Left cardiac atrium (tissue), 4 donors: ENCODE data around the gene RNF227. TPM values are rescaled to one million over a fixed set of nuclear protein-coding genes. Genes with fewer than 3 reads are reported as not detected.
A peak's percentile ranks its signal among the peaks of the same experiment; 100 is the strongest.

Experiments
- ATAC-seq, 2 donors: fragments of 200-7000 bp; cut with Tn5 transposase; one replicate each; pipeline ENCODE4 v1.9.1; 2020; ENCODE audit warnings: mild to moderate bottlenecking in 2 of 2, moderate library complexity in 2 of 2
- DNase-seq: peaks from one replicate; pipeline ENCODE4 v3.0.0-alpha.2; 2020
- intact Hi-C, 2 donors: fragments of 100-400 bp; cut with DNase I; formaldehyde crosslinking; loops; one replicate each; pipeline versions ENCODE4 v1.14.1 to v1.15.1; 2022 to 2023
- total RNA-seq, 2 donors: library from RNA; stranded (reverse); fragmentation: NEBNext Ultra II Directional; extraction: Animal tissue kit (Norgen Biotek cat#: 25700); gene quantifications; one replicate each; pipeline ENCODE4 v1.2.1, GENCODE V29; 2021
- donor health status: DM: no; HTN: yes; CAD: no.
- donor health status: DM: no; HTN: yes; CAD: no; lungs with severe emphysema.
- donor health status: DM: yes; HTN: yes; CAD: no.
- donor health status: Dilated cardiomyopathy.

RNF227 gene
- total RNA-seq, 2 donors from 2014 or later, result 1.1 to 1.3 TPM

- intact Hi-C loops, result loop anchor here in 1 of 2 donors (2.0 kb wide), 2 partner anchors 34 to 74 kb away; no protein-coding TSS in a partner anchor
- no peak for ATAC-seq
- no peak for DNase-seq
Measured at GRCh38 chr17:7897090-7897489, 19.0 kb downstream of the RNF227 start.

- DNase-seq, result no peak
- ATAC-seq, result no peak
- intact Hi-C loops, result no loop called here
Measured at GRCh38 chr17:7894866-7895265, 21.2 kb downstream of the RNF227 start.

- intact Hi-C loops, result no loop called here
Measured at GRCh38 chr17:7894226-7894625, 21.9 kb downstream of the RNF227 start.

DNA sequence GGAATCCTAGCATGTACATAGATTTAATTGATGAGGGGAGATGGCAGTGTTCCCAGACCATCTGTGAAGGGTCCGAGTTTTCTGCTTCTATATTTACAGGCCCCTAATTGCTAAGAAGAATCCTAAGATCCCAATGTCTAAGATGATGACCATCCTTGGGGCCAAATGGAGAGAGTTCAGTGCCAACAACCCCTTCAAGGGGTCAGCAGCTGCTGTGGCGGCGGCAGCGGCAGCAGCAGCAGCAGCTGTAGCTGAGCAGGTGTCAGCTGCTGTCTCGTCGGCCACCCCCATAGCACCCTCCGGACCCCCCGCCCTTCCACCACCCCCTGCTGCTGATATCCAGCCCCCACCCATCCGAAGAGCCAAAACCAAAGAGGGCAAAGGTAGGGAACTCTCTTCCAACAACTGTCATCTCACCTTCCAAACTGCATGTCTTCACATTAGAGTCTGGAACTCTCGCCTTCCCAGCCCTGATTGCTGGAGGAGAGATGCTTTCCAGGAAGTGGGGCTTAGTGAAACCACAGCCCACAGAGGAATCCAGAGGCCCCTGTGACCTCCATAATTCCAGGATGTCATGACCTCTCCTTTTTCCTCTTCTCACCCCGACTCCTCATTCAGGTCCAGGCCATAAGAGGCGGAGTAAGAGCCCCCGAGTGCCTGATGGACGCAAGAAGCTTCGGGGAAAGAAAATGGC is 22.8 kb downstream of the RNF227 start:
- DNase-seq, result no peak
- intact Hi-C loops, result no loop called here
- ATAC-seq, result no peak

More at GRCh38 chr17:7894226-7894625, 21.9 kb downstream of the RNF227 start:
- DNase-seq, result no peak
- ATAC-seq, result no peak

DNA sequence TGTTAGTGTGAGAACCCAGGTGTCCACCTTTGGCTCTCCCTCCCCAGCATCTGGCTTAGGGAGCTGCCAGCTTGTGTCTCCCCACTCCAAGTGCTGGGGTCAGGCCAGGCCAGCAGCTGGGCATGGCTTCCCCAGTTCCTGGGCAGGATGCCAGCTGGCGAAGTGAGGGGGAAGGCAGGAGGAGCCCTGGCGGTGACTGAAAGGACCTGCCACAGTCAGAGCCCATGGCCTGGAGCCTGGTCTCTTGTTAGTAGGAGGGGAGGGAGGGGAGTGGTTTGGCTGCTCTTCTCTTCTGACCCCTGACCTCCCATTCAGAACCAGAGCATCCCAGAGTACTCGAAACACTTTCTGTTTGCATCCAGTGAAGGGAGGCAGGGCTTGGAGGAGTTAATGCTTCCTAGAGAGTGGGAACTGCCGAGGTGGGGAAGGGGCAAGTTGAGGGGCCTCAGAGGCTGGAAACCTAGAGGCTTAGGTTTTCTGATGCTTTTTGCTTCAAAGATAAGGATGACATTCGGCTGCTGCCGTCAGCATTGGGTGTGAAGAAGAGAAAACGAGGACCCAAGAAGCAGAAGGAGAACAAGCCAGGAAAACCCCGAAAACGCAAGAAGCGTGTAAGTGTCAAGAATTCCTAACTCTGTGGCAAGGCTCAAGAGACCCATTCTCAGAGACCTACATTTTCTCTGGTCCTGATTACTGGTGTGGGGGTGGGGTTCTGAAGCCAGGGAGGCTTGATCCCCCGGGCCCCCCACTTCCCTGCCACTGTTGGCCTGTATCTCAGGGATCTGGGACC is 26.7 kb downstream of the RNF227 start:
- DNase-seq, result peak; percentile 97
- intact Hi-C loops, result loop anchor here in 1 of 2 donors (10.0 kb wide), 1 partner anchor 145 kb away; no protein-coding TSS in a partner anchor

DNA sequence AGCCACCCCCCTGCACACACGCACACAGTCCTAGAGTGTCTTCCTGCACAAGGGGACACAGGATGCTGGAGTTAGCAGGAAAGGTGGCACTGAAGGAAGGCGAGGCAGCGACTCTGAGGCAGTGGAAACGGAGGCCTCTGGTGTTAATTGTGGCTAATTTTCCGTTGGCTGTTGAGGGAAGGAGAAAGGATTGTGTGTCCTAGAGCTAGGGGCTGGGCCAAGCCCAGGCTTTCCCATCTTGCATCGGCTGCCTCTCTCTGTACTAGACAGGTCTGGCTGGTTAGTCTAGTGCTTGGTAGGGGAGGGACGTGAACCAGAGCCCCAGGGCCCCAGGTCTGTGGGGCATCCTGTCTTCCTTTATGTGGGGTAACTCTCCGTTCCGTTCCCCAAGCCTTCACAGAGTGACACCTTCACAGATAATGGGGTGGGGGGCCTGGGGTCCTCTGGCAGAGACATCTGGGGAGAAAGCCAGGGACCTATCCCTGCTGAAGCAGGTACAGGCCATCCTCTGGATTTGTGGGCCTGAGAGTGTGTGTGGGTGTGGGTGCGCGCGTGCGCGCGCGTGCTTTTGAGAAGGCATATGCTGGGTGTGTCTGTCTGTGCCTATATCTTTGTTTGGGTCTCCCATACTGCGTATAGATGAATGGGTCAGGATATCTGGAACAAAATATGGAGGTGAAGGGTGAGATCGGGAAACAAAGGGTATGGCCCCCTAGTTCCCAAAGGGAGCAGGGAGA is 27.7 kb downstream of the RNF227 start, which contains the start of gene CHD3:
Gene CHD3 (plus strand): TSS at position 606 of the 737 bp plus-strand sequence. CDS start 212 bp downstream, outside the sequence.
- peak; percentile 3 to 5 for ATAC-seq
- DNase-seq, result no peak
- intact Hi-C loops, result loop anchor here in 1 of 2 donors (10.0 kb wide), 1 partner anchor 144 kb away; no protein-coding TSS in a partner anchor

More for the DNA sequence above, 26.7 kb downstream of the RNF227 start:
- ATAC-seq, result peak; percentile 81 to 83

- intact Hi-C loops, result loop anchor here in 1 of 2 donors (10.0 kb wide), 1 partner anchor 143 kb away; no protein-coding TSS in a partner anchor
- peak; percentile 74 to 90 for ATAC-seq
- DNase-seq, result peak; percentile 94
Measured at GRCh38 chr17:7887482-7888183, 28.5 kb downstream of the RNF227 start.

DNA sequence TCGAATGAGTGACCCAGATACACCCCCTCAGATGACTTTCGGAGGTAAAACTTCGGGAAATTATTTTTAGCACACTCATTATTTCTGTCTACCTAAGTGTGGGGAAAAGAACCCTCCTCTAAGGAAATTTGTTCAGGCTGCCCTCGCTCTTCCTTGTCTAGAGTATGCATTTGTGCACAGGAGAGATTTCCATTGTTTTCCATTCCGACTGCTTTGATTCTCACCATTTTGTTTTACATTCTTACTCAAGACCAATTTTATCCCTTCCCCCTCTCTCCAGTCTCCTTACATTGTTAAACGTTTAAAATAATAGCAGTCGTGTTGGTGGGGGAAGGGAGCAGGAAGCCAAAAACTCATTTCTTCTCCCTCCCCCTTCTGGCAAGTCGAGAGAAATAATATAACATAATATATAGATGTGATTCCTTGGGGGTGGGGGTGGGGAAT is 29.0 kb downstream of the RNF227 start:
- intact Hi-C loops, result loop anchor here in 1 of 2 donors (10.0 kb wide), 1 partner anchor 142 kb away; no protein-coding TSS in a partner anchor
- ATAC-seq, result no peak
- no peak for DNase-seq

GRCh38 chr17:7886227-7887037 is 29.7 kb downstream of the RNF227 start:
- ATAC-seq, result no peak
- intact Hi-C loops, result loop anchor here in 1 of 2 donors (10.0 kb wide), 1 partner anchor 142 kb away; no protein-coding TSS in a partner anchor
- no peak for DNase-seq

DNA sequence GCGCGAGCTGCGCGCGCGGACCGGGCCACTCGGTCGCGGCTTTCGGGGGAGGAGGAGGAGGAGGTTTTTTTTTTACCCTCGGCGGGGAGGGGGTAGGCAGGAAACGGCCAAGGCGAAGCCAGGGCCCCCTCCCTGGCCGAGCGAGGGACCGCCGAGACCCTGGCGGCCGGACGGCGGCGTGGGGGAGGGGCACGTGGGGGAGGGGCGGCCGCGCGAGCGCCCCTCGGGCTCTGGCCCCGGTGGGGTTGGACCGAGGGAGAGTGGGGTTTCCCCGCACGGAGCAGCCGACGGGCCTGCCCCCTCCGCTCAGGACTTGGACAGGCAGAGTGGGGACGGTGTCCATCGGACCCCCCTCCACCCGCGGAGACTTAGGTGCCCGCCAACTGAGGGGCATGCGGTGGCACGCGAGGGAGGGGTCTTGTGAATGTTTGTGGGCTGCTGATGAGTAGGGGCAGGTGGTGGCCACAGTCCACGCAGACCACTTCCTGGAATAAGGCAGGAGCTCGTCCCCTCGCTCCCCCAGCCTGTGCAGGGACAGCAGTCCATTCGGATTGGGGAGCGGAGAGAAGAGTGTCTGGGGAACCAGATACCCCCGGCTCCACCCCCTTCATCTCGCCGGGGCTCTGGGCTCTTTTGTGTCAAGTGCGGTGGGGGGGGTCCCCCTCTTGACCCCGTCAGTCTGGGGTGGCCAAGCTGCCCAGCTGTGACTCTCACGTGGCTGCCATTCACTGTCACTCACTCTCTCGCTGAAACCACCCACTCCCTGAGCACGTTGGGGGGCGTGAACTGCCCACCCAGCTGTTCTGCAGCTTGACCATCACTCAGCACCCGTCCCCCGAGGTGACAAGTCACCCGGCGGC is 30.5 kb downstream of the RNF227 start:
- peak; percentile 43 for DNase-seq
- peak in 1 of 2 donors; percentile 1 for ATAC-seq
- intact Hi-C loops, result loop anchor here in 1 of 2 donors (10.0 kb wide), 1 partner anchor 141 kb away; no protein-coding TSS in a partner anchor

DNA sequence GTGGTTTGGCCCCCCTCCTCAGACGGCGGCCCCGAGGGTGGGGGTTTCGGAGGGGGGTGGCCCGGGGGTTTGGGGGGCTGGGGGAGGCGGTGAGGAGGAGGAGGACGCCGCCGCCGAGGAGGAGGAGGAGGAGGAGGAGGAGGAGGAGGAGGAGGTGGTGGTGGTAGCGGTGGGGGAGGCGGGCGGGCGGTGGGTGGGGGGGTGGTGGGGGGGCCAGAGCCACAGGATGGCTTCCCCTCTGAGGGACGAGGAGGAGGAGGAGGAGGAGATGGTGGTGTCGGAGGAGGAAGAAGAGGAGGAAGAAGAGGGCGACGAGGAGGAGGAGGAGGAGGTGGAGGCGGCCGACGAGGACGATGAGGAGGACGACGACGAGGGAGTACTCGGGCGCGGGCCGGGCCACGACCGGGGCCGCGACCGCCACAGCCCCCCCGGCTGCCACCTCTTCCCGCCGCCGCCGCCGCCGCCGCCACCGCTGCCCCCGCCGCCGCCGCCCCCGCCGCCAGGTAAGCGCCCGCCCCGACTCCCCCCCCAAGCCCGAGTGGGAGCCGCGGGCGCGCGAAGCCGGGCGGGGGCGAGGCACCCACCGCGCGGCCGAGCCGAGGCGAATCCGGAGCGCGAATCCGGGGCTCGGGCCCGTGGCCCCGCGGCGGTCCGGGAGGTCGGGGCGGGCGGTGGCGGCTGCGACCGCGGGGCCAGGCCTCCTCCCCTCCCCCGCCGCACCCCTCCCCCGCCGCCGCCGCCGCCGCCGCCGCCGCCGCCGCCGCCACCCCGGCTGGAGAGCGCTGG is 31.3 kb downstream of the RNF227 start:
- DNase-seq, result peak; percentile 35

GRCh38 chr17:7883781-7884386 is 32.2 kb downstream of the RNF227 start:
- DNase-seq (no peak), ATAC-seq (no peak)
- intact Hi-C loops, result loop anchor here in 1 of 2 donors (10.0 kb wide), 1 partner anchor 139 kb away; no protein-coding TSS in a partner anchor

More for the DNA sequence above, 31.3 kb downstream of the RNF227 start:
- no peak for ATAC-seq
- intact Hi-C loops, result loop anchor here in 1 of 2 donors (10.0 kb wide), 1 partner anchor 140 kb away; no protein-coding TSS in a partner anchor

GRCh38 chr17:7882629-7883028 is 33.5 kb downstream of the RNF227 start:
- intact Hi-C loops, result loop anchor here in 1 of 2 donors (10.0 kb wide), 1 partner anchor 138 kb away; no protein-coding TSS in a partner anchor
- ATAC-seq, result no peak
- no peak for DNase-seq

- ATAC-seq (no peak), DNase-seq (no peak)
- intact Hi-C loops, result loop anchor here in 1 of 2 donors (10.0 kb wide), 1 partner anchor 137 kb away; no protein-coding TSS in a partner anchor
Measured at GRCh38 chr17:7882068-7882467, 34.0 kb downstream of the RNF227 start.
